HepG2 (cell line): ENCODE results near the gene PRR36. TPM values are rescaled to one million over a fixed set of nuclear protein-coding genes. Genes with fewer than 3 reads are reported as not detected.

Source experiments
- ARNT ChIP-seq: fragments of 450-650 bp; IDR thresholded peaks from 2 replicates; pipeline ENCODE4 v1.6.1; 2017
- ARNT2 ChIP-seq: sonication (generic); formaldehyde crosslinking; IDR thresholded peaks from 2 replicates; pipeline ENCODE4 v1.8.0; 2022; ENCODE audit warnings: mild to moderate bottlenecking, low read depth, missing genetic modification reagents, moderate library complexity
- ATF1 ChIP-seq: IDR thresholded peaks from 2 replicates; pipeline ENCODE4 v1.6.1; 2016; ENCODE audit warnings: mild to moderate bottlenecking, control low read depth
- BCL3 ChIP-seq: sonication (generic); formaldehyde crosslinking; IDR thresholded peaks from 2 replicates; pipeline ENCODE4 v1.5.1; 2020; ENCODE audit warnings: mild to moderate bottlenecking, missing genetic modification reagents, moderate library complexity
- FOSL2 ChIP-seq: sonication (generic); formaldehyde crosslinking; IDR thresholded peaks from 2 replicates; pipeline ENCODE4 v1.4.0; 2020; ENCODE audit warnings: missing genetic modification reagents
- MAZ ChIP-seq, 2 experiments: sonication (generic) in 1 of 2; formaldehyde crosslinking in 1 of 2; IDR thresholded peaks; 2 replicates each; pipeline versions ENCODE4 v1.5.0 to v1.6.1; 2012 to 2020; ENCODE audit warnings: low read depth in 2 of 2, mild to moderate bottlenecking in 2 of 2, borderline replicate concordance in 1 of 2, improper control_type of control experiment in 1 of 2, low read length in 1 of 2, missing genetic modification reagents in 1 of 2, moderate library complexity in 1 of 2
- SNAPC4 ChIP-seq: sonication (generic); formaldehyde crosslinking; IDR thresholded peaks from 2 replicates; pipeline ENCODE4 v1.4.0; 2020; ENCODE audit warnings: mild to moderate bottlenecking, missing genetic modification reagents
- SOX13 ChIP-seq, 3 experiments: fragments of 450-650 bp in 1 of 3; sonication (generic) in 1 of 3; formaldehyde crosslinking in 1 of 3; IDR thresholded peaks in 2 of 3; conservative IDR thresholded peaks in 1 of 3; 2 replicates each; pipeline versions ENCODE4 v1.5.0 to v1.6.1; 2016 to 2020; ENCODE audit warnings: antibody characterized with exemption in 1 of 3, mild to moderate bottlenecking in 1 of 3, missing compliant biosample characterization in 1 of 3, missing genetic modification reagents in 1 of 3, moderate library complexity in 1 of 3
- ZNF10 ChIP-seq: sonication (generic); formaldehyde crosslinking; IDR thresholded peaks from 2 replicates; pipeline ENCODE4 v1.4.0; 2020; ENCODE audit warnings: mild to moderate bottlenecking, low read depth, missing genetic modification reagents, borderline replicate concordance
- ZNF550 ChIP-seq: sonication (generic); formaldehyde crosslinking; IDR thresholded peaks from 2 replicates; pipeline ENCODE4 v1.4.0; 2020; ENCODE audit warnings: mild to moderate bottlenecking, missing genetic modification reagents, borderline replicate concordance
- ZNF562 ChIP-seq: sonication (generic); formaldehyde crosslinking; IDR thresholded peaks from 2 replicates; pipeline ENCODE4 v1.8.0; 2022; ENCODE audit warnings: missing genetic modification reagents, borderline replicate concordance
- ZNF749 ChIP-seq: sonication (generic); formaldehyde crosslinking; IDR thresholded peaks from 2 replicates; pipeline ENCODE4 v1.8.0; 2022; ENCODE audit warnings: mild to moderate bottlenecking, missing genetic modification reagents, moderate library complexity, borderline replicate concordance
- ZNF768 ChIP-seq: sonication (generic); formaldehyde crosslinking; IDR thresholded peaks from 2 replicates; pipeline ENCODE4 v1.4.0; 2020; ENCODE audit warnings: missing genetic modification reagents
- polyA plus RNA-seq, 8 experiments: library from polyadenylated mRNA; depleted of rRNA in 3 of 8; stranded (reverse) in 7 of 8; unstranded in 1 of 8; fragments of >200 nt; fragmentation: Illumina TruSeq in 4 of 8; extraction: Trizol in 4 of 8; gene quantifications; 2 replicates each; pipeline versions ENCODE4 v1.2.1 to v1.2.3, GENCODE V29; 2011 to 2016; ENCODE audit warnings: low read depth in 4 of 8, missing spikeins in 1 of 8, mixed read lengths in 1 of 8; ENCODE audit not compliant: insufficient read depth in 1 of 8
- total RNA-seq, 5 experiments: library from RNA; depleted of rRNA; stranded (reverse); fragments of >200 nt; fragmentation: Illumina TruSeq; extraction: Trizol; gene quantifications; 2 replicates each; pipeline ENCODE4 v1.2.3, GENCODE V29; 2016; ENCODE audit warnings: low read depth in 1 of 5
- TF ChIP-seq, protein P1 (sequence below): sonication (generic); formaldehyde crosslinking; IDR thresholded peaks from 2 replicates; pipeline ENCODE4 v1.8.1; 2022; ENCODE audit warnings: mild to moderate bottlenecking, missing genetic modification reagents
- TF ChIP-seq, protein P2 (sequence below): sonication (generic); formaldehyde crosslinking; IDR thresholded peaks from 2 replicates; pipeline ENCODE4 v1.4.0; 2020; ENCODE audit warnings: missing genetic modification reagents, borderline replicate concordance
- TF ChIP-seq, protein P3 (sequence below): sonication (generic); formaldehyde crosslinking; IDR thresholded peaks from 2 replicates; pipeline ENCODE4 v1.4.0; 2020; ENCODE audit warnings: mild to moderate bottlenecking, missing genetic modification reagents, borderline replicate concordance

Gene PRR36
- total and polyA plus RNA-seq, 2 of the 13 experiments (the other 11 are each of a cell fraction or from before 2014, with no cell fraction given): 0.07 to 0.17 TPM

- TF ChIP-seq ZNF550 (CRISPR knock-in tag) (no peak), ZNF749 (CRISPR knock-in tag) (0 out of 2 replicates have a peak, but pooled peaks have one; percentile 28), BCL3 (CRISPR knock-in tag) (peak; percentile 71), ZNF10 (CRISPR knock-in tag) (no peak), ARNT2 (CRISPR knock-in tag) (peak; percentile 85), FOSL2 (CRISPR knock-in tag) (no peak), SOX13 (IDR thresholded peaks at IDR 0.05) (no peak), SOX13 (CRISPR knock-in tag; conservative IDR thresholded peaks at IDR 0.05 in 1 of 2, IDR thresholded peaks at IDR 0.05 in 1 of 2) (no peak), SNAPC4 (CRISPR knock-in tag) (no peak), MAZ (IDR thresholded peaks at IDR 0.05; ENCODE audit: borderline replicate concordance, low read depth, low read length) (peak; percentile 27; the same call in 1 of the 2 replicates), MAZ (CRISPR knock-in tag; IDR thresholded peaks at IDR 0.05; ENCODE audit: low read depth) (peak; percentile 72; the same call in 1 of the 2 replicates), ARNT (no peak), ATF1 (CRISPR knock-in tag) (no peak), ZNF562 (CRISPR knock-in tag) (no peak; the same call in 1 of the 2 replicates), ZNF768 (CRISPR knock-in tag) (peak; percentile 42; the same call in 1 of the 2 replicates)
- TF ChIP-seq, protein P1, sequence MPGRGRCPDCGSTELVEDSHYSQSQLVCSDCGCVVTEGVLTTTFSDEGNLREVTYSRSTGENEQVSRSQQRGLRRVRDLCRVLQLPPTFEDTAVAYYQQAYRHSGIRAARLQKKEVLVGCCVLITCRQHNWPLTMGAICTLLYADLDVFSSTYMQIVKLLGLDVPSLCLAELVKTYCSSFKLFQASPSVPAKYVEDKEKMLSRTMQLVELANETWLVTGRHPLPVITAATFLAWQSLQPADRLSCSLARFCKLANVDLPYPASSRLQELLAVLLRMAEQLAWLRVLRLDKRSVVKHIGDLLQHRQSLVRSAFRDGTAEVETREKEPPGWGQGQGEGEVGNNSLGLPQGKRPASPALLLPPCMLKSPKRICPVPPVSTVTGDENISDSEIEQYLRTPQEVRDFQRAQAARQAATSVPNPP (CRISPR knock-in tag): no peak
- TF ChIP-seq, protein P2, sequence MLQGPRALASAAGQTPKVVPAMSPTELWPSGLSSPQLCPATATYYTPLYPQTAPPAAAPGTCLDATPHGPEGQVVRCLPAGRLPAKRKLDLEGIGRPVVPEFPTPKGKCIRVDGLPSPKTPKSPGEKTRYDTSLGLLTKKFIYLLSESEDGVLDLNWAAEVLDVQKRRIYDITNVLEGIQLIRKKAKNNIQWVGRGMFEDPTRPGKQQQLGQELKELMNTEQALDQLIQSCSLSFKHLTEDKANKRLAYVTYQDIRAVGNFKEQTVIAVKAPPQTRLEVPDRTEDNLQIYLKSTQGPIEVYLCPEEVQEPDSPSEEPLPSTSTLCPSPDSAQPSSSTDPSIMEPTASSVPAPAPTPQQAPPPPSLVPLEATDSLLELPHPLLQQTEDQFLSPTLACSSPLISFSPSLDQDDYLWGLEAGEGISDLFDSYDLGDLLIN (CRISPR knock-in tag): no peak
- TF ChIP-seq, protein P3, sequence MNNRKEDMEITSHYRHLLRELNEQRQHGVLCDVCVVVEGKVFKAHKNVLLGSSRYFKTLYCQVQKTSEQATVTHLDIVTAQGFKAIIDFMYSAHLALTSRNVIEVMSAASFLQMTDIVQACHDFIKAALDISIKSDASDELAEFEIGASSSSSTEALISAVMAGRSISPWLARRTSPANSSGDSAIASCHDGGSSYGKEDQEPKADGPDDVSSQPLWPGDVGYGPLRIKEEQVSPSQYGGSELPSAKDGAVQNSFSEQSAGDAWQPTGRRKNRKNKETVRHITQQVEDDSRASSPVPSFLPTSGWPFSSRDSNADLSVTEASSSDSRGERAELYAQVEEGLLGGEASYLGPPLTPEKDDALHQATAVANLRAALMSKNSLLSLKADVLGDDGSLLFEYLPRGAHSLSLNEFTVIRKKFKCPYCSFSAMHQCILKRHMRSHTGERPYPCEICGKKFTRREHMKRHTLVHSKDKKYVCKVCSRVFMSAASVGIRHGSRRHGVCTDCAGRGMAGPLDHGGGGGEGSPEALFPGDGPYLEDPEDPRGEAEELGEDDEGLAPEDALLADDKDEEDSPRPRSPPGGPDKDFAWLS (CRISPR knock-in tag): no peak
Observed at GRCh38 chr19:7916103-7916954, 42.1 kb upstream of the PRR36 start (continued).
